Neural cell (in vitro differentiated cells): ENCODE data around the gene PPP1R1A. TPM values are rescaled to one million over a fixed set of nuclear protein-coding genes. Genes with fewer than 3 reads are reported as not detected.

Experiments
- H2AFZ ChIP-seq: fragments of 200-600, 300-800 bp; sonication (generic), shearing (Covaris generic); 2 replicates; pipeline ENCODE4 v1.6.0; 2014; ENCODE audit warnings: low read depth, mild to moderate bottlenecking, antibody characterized with exemption, low read length, moderate library complexity
- H3F3A ChIP-seq: fragments of 200-600 bp; shearing (Covaris generic); 2 replicates; pipeline ENCODE4 v1.6.1; 2016; ENCODE audit warnings: mild to moderate bottlenecking, moderate library complexity, mixed read lengths, antibody characterized with exemption, low read length; ENCODE audit not compliant: insufficient read depth, poor library complexity, severe bottlenecking
- H3K27ac ChIP-seq: fragments of 200-600, 300-800 bp; sonication (generic), shearing (Covaris generic); 2 replicates; pipeline ENCODE4 v1.5.1; 2014; ENCODE audit warnings: mild to moderate bottlenecking, low read length, moderate library complexity
- H3K27me3 ChIP-seq: fragments of 300-800, 200-600 bp; sonication (generic), shearing (Covaris generic); 2 replicates; pipeline ENCODE4 v1.6.0; 2014; ENCODE audit warnings: mild to moderate bottlenecking, low read depth, low read length, moderate library complexity; ENCODE audit not compliant: insufficient read depth
- H3K36me3 ChIP-seq: fragments of 300-800, 200-600 bp; sonication (generic), shearing (Covaris generic); 2 replicates; pipeline ENCODE4 v1.5.1; 2014; ENCODE audit warnings: mild to moderate bottlenecking, antibody characterized with exemption, low read length, moderate library complexity; ENCODE audit not compliant: insufficient read depth
- H3K4me2 ChIP-seq: fragments of 300-800, 200-600 bp; sonication (generic), shearing (Covaris generic); 2 replicates; pipeline ENCODE4 v1.6.0; 2014; ENCODE audit warnings: mild to moderate bottlenecking, low read length
- H3K4me3 ChIP-seq: fragments of 300-800, 200-600 bp; sonication (generic), shearing (Covaris generic); 2 replicates; pipeline ENCODE4 v1.5.1; 2014; ENCODE audit warnings: mild to moderate bottlenecking, low read length, moderate library complexity
- H3K79me2 ChIP-seq: fragments of 200-600 bp; shearing (Covaris generic); replicated peaks from 2 replicates; pipeline ENCODE4 v1.6.0; 2014; ENCODE audit warnings: mild to moderate bottlenecking, low read length, moderate library complexity; ENCODE audit not compliant: insufficient read depth
- H3K9ac ChIP-seq: fragments of 300-800, 200-600 bp; sonication (generic), shearing (Covaris generic); 2 replicates; pipeline ENCODE4 v1.6.1; 2016; ENCODE audit warnings: mild to moderate bottlenecking, low read length, mixed read lengths
- H3K9me2 ChIP-seq: fragments of 200-600 bp; shearing (Covaris generic); 2 replicates; pipeline ENCODE4 v1.6.1; 2016; ENCODE audit warnings: mild to moderate bottlenecking, low read length, mixed read lengths; ENCODE audit not compliant: insufficient read depth
- H3K9me3 ChIP-seq: fragments of 200-600, 300-800 bp; sonication (generic), shearing (Covaris generic); 2 replicates; pipeline ENCODE4 v1.6.1; 2016; ENCODE audit warnings: mild to moderate bottlenecking, mixed run types, low read length, moderate library complexity, mixed read lengths
- H4K20me1 ChIP-seq: fragments of 200-600 bp; shearing (Covaris generic); 2 replicates; pipeline ENCODE4 v1.6.1; 2016; ENCODE audit warnings: mild to moderate bottlenecking, mixed run types; ENCODE audit not compliant: insufficient read depth
- CTCF ChIP-seq: fragments of 450-650 bp; IDR thresholded peaks from 2 replicates; pipeline ENCODE4 v1.5.1; 2014; ENCODE audit warnings: antibody characterized with exemption, mild to moderate bottlenecking, moderate library complexity; ENCODE audit not compliant: poor library complexity, severe bottlenecking
- EP300 ChIP-seq: fragments of 450-650 bp; conservative IDR thresholded peaks from 2 replicates; pipeline ENCODE4 v1.6.1; 2014; ENCODE audit warnings: antibody characterized with exemption, mild to moderate bottlenecking, moderate library complexity; ENCODE audit not compliant: poor library complexity, severe bottlenecking
- EZH2 ChIP-seq: fragments of 200-600, 300-800 bp; shearing (Covaris generic), sonication (generic); IDR thresholded peaks from 2 replicates; pipeline ENCODE4 v1.6.1; 2014; ENCODE audit warnings: antibody characterized with exemption, low read length, borderline replicate concordance, mild to moderate bottlenecking; ENCODE audit not compliant: insufficient read depth, poor library complexity, severe bottlenecking
- MXI1 ChIP-seq: fragments of 450-650 bp; conservative IDR thresholded peaks from 2 replicates; pipeline ENCODE4 v1.6.1; 2014; ENCODE audit warnings: antibody characterized with exemption, mild to moderate bottlenecking; ENCODE audit not compliant: poor library complexity, severe bottlenecking
- POLR2AphosphoS5 ChIP-seq: IDR thresholded peaks from 2 replicates; pipeline ENCODE4 v1.6.1; 2012
- RAD21 ChIP-seq: fragments of 450-650 bp; conservative IDR thresholded peaks from 2 replicates; pipeline ENCODE4 v1.6.1; 2014; ENCODE audit warnings: antibody characterized with exemption, mild to moderate bottlenecking, moderate library complexity
- REST ChIP-seq: IDR thresholded peaks from 2 replicates; pipeline ENCODE4 v1.6.1; 2012; ENCODE audit warnings: borderline replicate concordance
- SMC3 ChIP-seq: fragments of 450-650 bp; conservative IDR thresholded peaks from 2 replicates; pipeline ENCODE4 v1.6.1; 2014; ENCODE audit warnings: antibody characterized with exemption, mild to moderate bottlenecking, moderate library complexity; ENCODE audit not compliant: poor library complexity
- TAF1 ChIP-seq: IDR thresholded peaks from 2 replicates; pipeline ENCODE4 v1.6.1; 2012; ENCODE audit warnings: low read depth
- polyA plus RNA-seq: library from polyadenylated mRNA; depleted of rRNA; stranded (reverse); fragments of >200 nt; gene quantifications from 2 replicates; pipeline ENCODE4 v1.2.3, GENCODE V29; 2014

The PPP1R1A gene
- polyA plus RNA-seq, 1 donor from 2014 or later, result 28.9 TPM

- Histone ChIP-seq H4K20me1 (no peaks in the 10 kb centered on the region), H3K4me3 (no peak overlapping the region), H3K9ac (no peak overlapping the region), H3K9me3 (no peaks in the 10 kb centered on the region), H3K36me3 (no peaks in the 10 kb centered on the region), H3K27ac (no peak overlapping the region), H2AFZ (no peak overlapping the region), H3F3A (no peaks in the 10 kb centered on the region), H3K9me2 (no peaks in the 10 kb centered on the region), H3K79me2 (no peaks in the 10 kb centered on the region), H3K27me3 (no peaks in the 10 kb centered on the region), H3K4me2 (no peak overlapping the region)
- no peak for TF ChIP-seq TAF1
- TF ChIP-seq POLR2AphosphoS5, result no peak
Measured at GRCh38 chr12:54569072-54569471, 19.4 kb downstream of the PPP1R1A start.

- Histone ChIP-seq H3K27ac (peak overlapping the region; percentile 42), H2AFZ (peak overlapping the region; percentile 74), H3K4me3 (peak overlapping the region; percentile 36), H3K4me2 (no peak overlapping the region), H3K9me3 (no peaks in the 10 kb centered on the region), H3K9me2 (no peaks in the 10 kb centered on the region), H3K36me3 (no peaks in the 10 kb centered on the region), H3F3A (no peaks in the 10 kb centered on the region), H3K79me2 (no peaks in the 10 kb centered on the region), H4K20me1 (no peaks in the 10 kb centered on the region), H3K9ac (peak overlapping the region; percentile 55), H3K27me3 (no peaks in the 10 kb centered on the region)
- no peak for TF ChIP-seq RAD21
- no peak for TF ChIP-seq EZH2
- TF ChIP-seq POLR2AphosphoS5, result no peak
- TF ChIP-seq SMC3, result no peak
- TF ChIP-seq REST, result no peak
- TF ChIP-seq EP300, result no peak
- no peak for TF ChIP-seq TAF1
- no peak for TF ChIP-seq MXI1
- no peak for TF ChIP-seq CTCF
Measured at GRCh38 chr12:54566792-54567191, 21.7 kb downstream of the PPP1R1A start.
